Thyroid gland (tissue), 4 donors: ENCODE results near the gene LRMDA. TPM values are rescaled to one million over a fixed set of nuclear protein-coding genes. Genes with fewer than 3 reads are reported as not detected.

ENCODE experiments used
- DNase-seq, 2 donors: peaks; one replicate each; pipeline ENCODE4 v3.0.0-alpha.2; 2019
- H3K27ac ChIP-seq, 3 donors: fragments of 200-600 bp; sonication (generic); 1 replicate in 2 of 3; 2 replicates in 1 of 3; pipeline ENCODE4 v1.5.1; 2016 to 2019; ENCODE audit warnings: mild to moderate bottlenecking in 1 of 3, moderate library complexity in 1 of 3
- H3K27me3 ChIP-seq: fragments of 200-600 bp; sonication (generic); one replicate; pipeline ENCODE4 v1.5.1; 2019
- H3K36me3 ChIP-seq, 2 donors: fragments of 200-600 bp; sonication (generic); one replicate each; pipeline ENCODE4 v1.5.1; 2016 to 2019
- H3K4me1 ChIP-seq, 2 donors: fragments of 200-600 bp; sonication (generic); one replicate each; pipeline ENCODE4 v1.5.1; 2017 to 2019
- H3K4me3 ChIP-seq, 3 donors: fragments of 200-600 bp; sonication (generic); replicated peaks in 1 of 3; 1 replicate in 2 of 3; 2 replicates in 1 of 3; pipeline ENCODE4 v1.5.1; 2016; ENCODE audit warnings: mild to moderate bottlenecking in 1 of 3
- H3K9me3 ChIP-seq: fragments of 200-600 bp; sonication (generic); one replicate; pipeline ENCODE4 v1.5.1; 2017
- POLR2A ChIP-seq, 2 donors: fragments of 450-650 bp; IDR thresholded peaks; one replicate each; pipeline ENCODE4 v1.6.1; 2017; ENCODE audit warnings: antibody characterized with exemption in 2 of 2, mild to moderate bottlenecking in 2 of 2, moderate library complexity in 1 of 2
- WGBS, 2 donors: methylation state at CpG; one replicate each; pipeline ENCODE4 v1.1.5; 2017; 5-methylcytosine and 5-hydroxymethylcytosine counted together
- intact Hi-C: fragments of 100-400 bp; cut with DNase I; formaldehyde crosslinking; loops from one replicate; pipeline ENCODE4 v1.15.1; 2023
- total RNA-seq, 4 donors: library from RNA; depleted of rRNA; stranded (reverse); fragments of >200 nt; gene quantifications; one replicate each; pipeline ENCODE4 v1.2.3, GENCODE V29; 2016
- TF ChIP-seq, protein P1 (sequence below), 6 experiments: fragments of 200-600 bp in 3 of 6; fragments of 450-650 bp in 3 of 6; sonication (generic) in 3 of 6; IDR thresholded peaks; one replicate each; pipeline ENCODE4 v1.5.1; 2016 to 2019; ENCODE audit warnings: antibody characterized with exemption in 6 of 6, mild to moderate bottlenecking in 2 of 6, inconsistent platforms in 1 of 6, moderate library complexity in 1 of 6

The LRMDA gene
- total RNA-seq, 4 donors from 2014 or later: 16.5 to 31.7 (median 23.2) TPM

DNA sequence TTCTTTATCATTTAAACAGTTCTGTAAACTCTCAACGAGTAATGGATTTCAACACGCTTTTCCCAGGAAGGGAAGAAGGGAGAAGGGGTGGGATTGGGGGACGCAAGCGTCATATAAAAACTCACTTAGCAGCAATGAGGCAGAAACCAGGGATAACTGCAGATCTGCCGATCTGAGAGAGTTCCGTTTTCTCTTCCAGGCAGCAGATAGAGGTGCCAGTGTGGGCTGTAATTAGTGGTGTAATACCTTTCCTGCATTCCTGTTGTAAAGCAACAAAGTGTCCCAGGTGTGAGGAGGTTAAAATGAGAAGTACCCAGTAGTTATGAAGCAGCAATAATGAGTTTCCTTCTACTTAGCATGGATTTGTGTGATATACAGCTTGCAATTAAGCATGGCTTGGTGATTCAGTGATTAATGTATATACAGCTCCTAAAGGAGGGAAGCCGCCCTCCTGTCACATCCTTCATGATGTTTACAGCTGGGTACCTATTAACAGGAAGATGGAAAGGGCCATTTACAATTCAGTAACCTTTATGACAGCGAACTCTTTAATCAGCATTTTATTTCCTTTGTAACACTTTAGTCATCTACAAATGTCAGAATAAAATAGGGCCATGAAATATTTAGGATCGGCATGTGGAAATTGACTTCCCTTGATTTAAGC lies 271.9 kb downstream of the LRMDA start:
- TF ChIP-seq, protein P1, sequence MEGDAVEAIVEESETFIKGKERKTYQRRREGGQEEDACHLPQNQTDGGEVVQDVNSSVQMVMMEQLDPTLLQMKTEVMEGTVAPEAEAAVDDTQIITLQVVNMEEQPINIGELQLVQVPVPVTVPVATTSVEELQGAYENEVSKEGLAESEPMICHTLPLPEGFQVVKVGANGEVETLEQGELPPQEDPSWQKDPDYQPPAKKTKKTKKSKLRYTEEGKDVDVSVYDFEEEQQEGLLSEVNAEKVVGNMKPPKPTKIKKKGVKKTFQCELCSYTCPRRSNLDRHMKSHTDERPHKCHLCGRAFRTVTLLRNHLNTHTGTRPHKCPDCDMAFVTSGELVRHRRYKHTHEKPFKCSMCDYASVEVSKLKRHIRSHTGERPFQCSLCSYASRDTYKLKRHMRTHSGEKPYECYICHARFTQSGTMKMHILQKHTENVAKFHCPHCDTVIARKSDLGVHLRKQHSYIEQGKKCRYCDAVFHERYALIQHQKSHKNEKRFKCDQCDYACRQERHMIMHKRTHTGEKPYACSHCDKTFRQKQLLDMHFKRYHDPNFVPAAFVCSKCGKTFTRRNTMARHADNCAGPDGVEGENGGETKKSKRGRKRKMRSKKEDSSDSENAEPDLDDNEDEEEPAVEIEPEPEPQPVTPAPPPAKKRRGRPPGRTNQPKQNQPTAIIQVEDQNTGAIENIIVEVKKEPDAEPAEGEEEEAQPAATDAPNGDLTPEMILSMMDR (IDR thresholded peaks at IDR 0.05): no peak
- TF ChIP-seq POLR2A (IDR thresholded peaks at IDR 0.05): no peak
- Histone ChIP-seq H3K27me3 (no peaks in the 10 kb centered on the region), H3K4me3 (no peak overlapping the region), H3K36me3 (no peaks in the 10 kb centered on the region), H3K9me3 (no peaks in the 10 kb centered on the region), H3K4me1 (peaks cover 4 to 10% of the 10 kb centered on the region in 2 donors), H3K27ac (no peak overlapping the region)
- WGBS, 2 donors: 91 to 93% methylated on average over 9 of the region's 9 CpGs
- no peak for DNase-seq
- intact Hi-C loops: no loop called here

DNA sequence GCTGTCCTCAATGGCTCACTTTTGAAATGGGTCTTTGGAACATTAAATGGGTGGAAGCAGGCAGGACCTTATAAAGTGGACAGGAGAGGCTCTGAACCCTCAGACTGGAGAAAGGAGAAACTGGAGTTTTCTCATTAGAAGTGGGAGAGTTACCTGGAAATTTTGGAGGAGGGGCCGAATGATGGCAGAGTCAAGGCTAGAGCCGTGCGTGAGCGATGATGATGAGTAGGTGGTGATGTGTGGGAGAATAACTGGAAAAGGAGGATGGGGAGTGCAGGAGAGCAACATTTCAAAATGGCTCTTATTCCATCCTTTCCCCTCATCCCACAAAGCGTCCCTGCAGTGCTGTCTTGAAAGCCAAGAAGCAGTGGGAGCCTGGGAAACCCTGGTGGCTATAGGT lies 274.0 kb downstream of the LRMDA start:
- H3K4me3 ChIP-seq: no peak overlapping the region
- H3K9me3 ChIP-seq: no peaks in the 10 kb centered on the region
- H3K27ac ChIP-seq: no peak overlapping the region
- no peaks in the 10 kb centered on the region for H3K27me3 ChIP-seq
- 97% methylated on average over 5 of the region's 5 CpGs for WGBS, 2 donors
- intact Hi-C loops: no loop called here
- peaks cover 4 to 16% of the 10 kb centered on the region in 2 donors for H3K4me1 ChIP-seq
- no peak for DNase-seq
- TF ChIP-seq, protein P1 (IDR thresholded peaks at IDR 0.05): no peak
- no peak for TF ChIP-seq POLR2A (IDR thresholded peaks at IDR 0.05)
- no peaks in the 10 kb centered on the region for H3K36me3 ChIP-seq

DNA sequence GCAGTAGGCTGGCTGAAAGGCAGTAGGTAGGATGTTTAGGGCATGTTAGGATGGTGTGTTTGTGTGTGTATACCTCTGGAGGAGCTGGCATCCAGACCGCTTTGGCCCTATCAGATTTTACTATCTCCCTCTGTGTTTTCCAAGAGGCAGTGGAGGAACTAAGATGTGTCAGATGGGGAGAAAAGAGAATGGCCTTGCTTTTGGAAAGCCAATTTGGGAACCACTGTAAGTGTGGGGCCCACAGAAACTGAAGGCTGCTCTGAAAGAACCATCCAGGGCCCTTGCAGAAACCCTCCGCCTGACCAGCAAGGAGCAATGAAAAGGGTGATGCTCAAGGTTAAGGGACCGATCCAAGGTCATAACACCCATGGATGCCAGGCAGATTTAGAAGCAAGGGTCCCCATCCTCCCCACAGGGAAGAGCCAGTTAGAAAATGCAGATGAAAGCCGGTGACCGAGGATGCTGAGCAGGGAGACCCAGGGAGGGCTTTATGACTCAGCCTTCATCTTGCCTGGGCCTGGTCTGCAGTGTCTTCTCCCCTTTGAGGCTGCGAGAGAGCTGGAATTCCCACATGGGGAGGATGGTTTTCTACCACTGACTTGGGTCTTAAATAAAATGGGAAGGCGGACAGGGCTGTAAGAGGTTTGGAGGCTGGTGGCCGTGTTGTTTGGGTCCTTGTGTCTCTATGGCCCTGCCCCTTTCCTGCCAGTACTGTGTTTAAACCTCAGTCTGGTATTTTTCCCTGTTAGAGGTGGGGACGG lies 275.8 kb downstream of the LRMDA start:
- Histone ChIP-seq H3K4me3 (no peak overlapping the region), H3K27me3 (no peaks in the 10 kb centered on the region), H3K9me3 (no peaks in the 10 kb centered on the region), H3K27ac (peak overlapping the region in 2 of 3 donors; percentile 35 to 36), H3K36me3 (no peaks in the 10 kb centered on the region), H3K4me1 (peaks cover 4 to 16% of the 10 kb centered on the region in 2 donors)
- no peak for DNase-seq
- 86 to 92% methylated on average over 9 of the region's 9 CpGs for WGBS, 2 donors
- TF ChIP-seq POLR2A (IDR thresholded peaks at IDR 0.05): no peak
- TF ChIP-seq, protein P1 (IDR thresholded peaks at IDR 0.05): no peak
- intact Hi-C loops: no loop called here

DNA sequence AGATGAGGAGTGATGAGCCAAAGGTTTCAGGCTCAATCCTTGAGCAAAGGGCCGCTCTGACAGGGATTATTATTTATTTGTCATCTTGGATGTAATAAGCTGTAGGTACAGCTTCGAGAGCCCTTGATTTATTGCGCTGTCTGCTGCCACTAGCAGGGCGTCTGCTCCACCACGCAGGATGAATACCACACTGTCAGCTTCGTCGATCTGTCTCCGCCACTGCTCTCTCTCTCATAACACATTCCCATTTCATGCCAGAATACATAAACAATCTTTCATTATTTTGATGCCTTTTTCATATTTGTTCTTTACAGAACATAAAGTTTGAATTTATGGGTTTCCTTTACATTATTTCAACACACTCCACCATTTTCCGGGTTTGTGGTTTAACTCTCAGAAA lies 276.6 kb downstream of the LRMDA start:
- Histone ChIP-seq H3K9me3 (no peaks in the 10 kb centered on the region), H3K4me1 (peaks cover 4 to 16% of the 10 kb centered on the region in 2 donors), H3K36me3 (no peaks in the 10 kb centered on the region), H3K4me3 (no peak overlapping the region), H3K27me3 (no peaks in the 10 kb centered on the region), H3K27ac (peak overlapping the region in 2 of 3 donors; percentile 35 to 36)
- WGBS, 2 donors: 81 to 84% methylated on average over 9 of the region's 9 CpGs
- intact Hi-C loops: no loop called here
- TF ChIP-seq, protein P1 (IDR thresholded peaks at IDR 0.05): no peak
- TF ChIP-seq POLR2A (IDR thresholded peaks at IDR 0.05): no peak
- DNase-seq: no peak

DNA sequence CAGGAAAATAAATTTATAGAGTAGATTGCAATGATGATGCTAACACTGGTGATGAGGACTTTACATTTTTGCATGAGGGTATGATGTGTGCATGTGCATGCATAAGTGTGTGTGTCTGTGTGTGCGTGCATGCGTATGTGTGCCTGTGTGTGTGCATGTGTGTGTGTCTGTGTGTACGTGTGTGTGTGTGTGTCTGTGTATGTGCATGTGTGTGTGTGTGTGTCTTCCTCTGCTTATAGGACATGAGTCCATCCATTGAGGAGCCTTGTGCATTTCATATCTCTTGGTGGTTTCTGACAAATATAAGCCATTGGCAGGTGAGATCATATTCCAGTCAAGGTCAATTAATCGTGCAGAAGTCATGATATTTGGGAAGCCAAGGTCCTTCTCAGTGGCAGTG lies 277.8 kb downstream of the LRMDA start:
- H3K4me3 ChIP-seq: no peak overlapping the region
- H3K4me1 ChIP-seq: peaks cover 4 to 16% of the 10 kb centered on the region in 2 donors
- no peaks in the 10 kb centered on the region for H3K9me3 ChIP-seq
- H3K27ac ChIP-seq: no peak overlapping the region
- H3K36me3 ChIP-seq: no peaks in the 10 kb centered on the region
- TF ChIP-seq, protein P1 (IDR thresholded peaks at IDR 0.05): no peak
- no peak for TF ChIP-seq POLR2A (IDR thresholded peaks at IDR 0.05)
- WGBS, 2 donors: 88 to 89% methylated on average over 4 of the region's 4 CpGs
- intact Hi-C loops: no loop called here
- no peaks in the 10 kb centered on the region for H3K27me3 ChIP-seq
- no peak for DNase-seq
